IMR-90 (cell line): ENCODE measurements around the gene DSCAM.

ENCODE experiments used
- BHLHE40 ChIP-seq: fragments of 150-350 bp; IDR thresholded peaks from 2 replicates; pipeline ENCODE4 v1.6.1; 2016; ENCODE audit warnings: mild to moderate bottlenecking, low read depth, low read length
- CHD1 ChIP-seq: IDR thresholded peaks from 2 replicates; pipeline ENCODE4 v1.6.1; 2012; ENCODE audit warnings: low read depth, low read length, improper control_type of control experiment
- MAZ ChIP-seq: IDR thresholded peaks from 2 replicates; pipeline ENCODE4 v1.6.1; 2012; ENCODE audit warnings: low read depth, mild to moderate bottlenecking, low read length, improper control_type of control experiment, moderate library complexity, borderline replicate concordance
- MXI1 ChIP-seq: IDR thresholded peaks from 2 replicates; pipeline ENCODE4 v1.6.1; 2012; ENCODE audit warnings: low read depth, mild to moderate bottlenecking, low read length, moderate library complexity, borderline replicate concordance
- POLR2A ChIP-seq: IDR thresholded peaks from 2 replicates; pipeline ENCODE4 v1.6.1; 2012; ENCODE audit warnings: mild to moderate bottlenecking, low read depth, low read length
- RAD21 ChIP-seq: IDR thresholded peaks from 2 replicates; pipeline ENCODE4 v1.6.1; 2012; ENCODE audit warnings: low read length, improper control_type of control experiment
- RCOR1 ChIP-seq: IDR thresholded peaks from 2 replicates; pipeline ENCODE4 v1.6.1; 2012; ENCODE audit warnings: mild to moderate bottlenecking, low read length, improper control_type of control experiment; ENCODE audit not compliant: insufficient replicate concordance
- TF ChIP-seq, protein P1 (sequence below): conservative IDR thresholded peaks from 2 replicates; pipeline ENCODE4 v1.5.1; 2012; ENCODE audit warnings: mild to moderate bottlenecking, low read depth, low read length, improper control_type of control experiment
- TF ChIP-seq, protein P2 (sequence below): fragments of 150-350 bp; IDR thresholded peaks from 2 replicates; pipeline ENCODE4 v1.6.1; 2017; ENCODE audit warnings: mild to moderate bottlenecking, antibody characterized with exemption, low read length, low read depth

DNA sequence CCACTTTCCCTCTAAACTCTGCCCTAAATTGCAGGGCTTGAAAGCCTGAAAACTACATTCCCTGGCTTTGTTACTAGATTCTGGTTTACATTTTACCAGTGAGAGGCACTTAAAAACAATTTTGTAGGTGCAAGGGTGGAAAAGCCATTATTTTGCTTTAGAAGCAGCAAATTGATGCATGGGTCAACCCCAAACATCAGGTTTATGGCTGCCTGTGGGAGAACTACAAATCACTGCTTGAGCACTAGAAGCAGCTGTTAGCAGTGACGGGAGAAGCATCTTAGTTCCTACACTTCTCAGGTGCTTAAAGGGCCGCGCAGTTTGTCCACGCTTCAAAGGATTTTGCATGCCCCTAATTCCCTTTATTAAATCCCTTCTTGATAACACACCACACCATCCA lies 562.5 kb downstream of the DSCAM start:
- TF ChIP-seq, protein P1, sequence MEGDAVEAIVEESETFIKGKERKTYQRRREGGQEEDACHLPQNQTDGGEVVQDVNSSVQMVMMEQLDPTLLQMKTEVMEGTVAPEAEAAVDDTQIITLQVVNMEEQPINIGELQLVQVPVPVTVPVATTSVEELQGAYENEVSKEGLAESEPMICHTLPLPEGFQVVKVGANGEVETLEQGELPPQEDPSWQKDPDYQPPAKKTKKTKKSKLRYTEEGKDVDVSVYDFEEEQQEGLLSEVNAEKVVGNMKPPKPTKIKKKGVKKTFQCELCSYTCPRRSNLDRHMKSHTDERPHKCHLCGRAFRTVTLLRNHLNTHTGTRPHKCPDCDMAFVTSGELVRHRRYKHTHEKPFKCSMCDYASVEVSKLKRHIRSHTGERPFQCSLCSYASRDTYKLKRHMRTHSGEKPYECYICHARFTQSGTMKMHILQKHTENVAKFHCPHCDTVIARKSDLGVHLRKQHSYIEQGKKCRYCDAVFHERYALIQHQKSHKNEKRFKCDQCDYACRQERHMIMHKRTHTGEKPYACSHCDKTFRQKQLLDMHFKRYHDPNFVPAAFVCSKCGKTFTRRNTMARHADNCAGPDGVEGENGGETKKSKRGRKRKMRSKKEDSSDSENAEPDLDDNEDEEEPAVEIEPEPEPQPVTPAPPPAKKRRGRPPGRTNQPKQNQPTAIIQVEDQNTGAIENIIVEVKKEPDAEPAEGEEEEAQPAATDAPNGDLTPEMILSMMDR: no peak
- TF ChIP-seq, protein P2, sequence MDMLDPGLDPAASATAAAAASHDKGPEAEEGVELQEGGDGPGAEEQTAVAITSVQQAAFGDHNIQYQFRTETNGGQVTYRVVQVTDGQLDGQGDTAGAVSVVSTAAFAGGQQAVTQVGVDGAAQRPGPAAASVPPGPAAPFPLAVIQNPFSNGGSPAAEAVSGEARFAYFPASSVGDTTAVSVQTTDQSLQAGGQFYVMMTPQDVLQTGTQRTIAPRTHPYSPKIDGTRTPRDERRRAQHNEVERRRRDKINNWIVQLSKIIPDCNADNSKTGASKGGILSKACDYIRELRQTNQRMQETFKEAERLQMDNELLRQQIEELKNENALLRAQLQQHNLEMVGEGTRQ: no peak
- TF ChIP-seq BHLHE40: no peak
- TF ChIP-seq CHD1: no peak
- no peak for TF ChIP-seq RAD21
- no peak for TF ChIP-seq POLR2A
- no peak for TF ChIP-seq RCOR1
- no peak for TF ChIP-seq MAZ
- TF ChIP-seq MXI1: no peak
